ENCODE measurements around the gene INPP5D. TPM values are rescaled to one million over a fixed set of nuclear protein-coding genes. Genes with fewer than 3 reads are reported as not detected.

INPP5D gene
- total RNA-seq, 1 donor from 2014 or later = 8.9 TPM

DNA sequence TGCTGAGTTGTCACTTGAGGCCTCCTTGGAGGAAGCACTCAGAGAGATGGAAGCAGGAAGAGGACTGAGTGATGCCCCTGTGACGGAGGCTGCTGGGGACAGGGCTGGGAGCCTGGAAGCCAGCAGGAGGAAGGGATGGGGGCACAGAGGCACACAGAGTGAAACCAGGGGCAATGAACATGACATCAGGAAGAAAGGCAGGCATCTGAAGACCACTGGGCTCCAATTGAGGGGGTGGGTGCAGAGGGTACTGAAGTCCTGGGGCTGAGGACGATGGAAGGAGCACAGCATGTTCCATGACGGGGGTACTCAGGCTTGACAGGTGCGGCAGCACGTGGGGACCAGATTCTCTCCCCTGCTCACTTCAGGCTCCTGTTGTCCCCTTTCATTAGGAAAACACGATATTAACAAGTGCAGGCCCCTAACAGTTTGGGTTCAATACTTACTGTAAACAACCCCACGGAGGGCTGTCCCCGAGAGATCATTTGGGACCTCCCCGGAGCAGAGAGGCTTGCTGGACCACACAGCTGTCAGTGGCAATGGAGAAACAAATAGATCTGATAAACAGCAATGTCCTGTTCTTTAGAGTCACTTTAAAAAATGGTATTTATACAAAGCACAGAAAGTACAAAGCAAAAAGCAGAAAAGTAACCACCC lies 8.7 kb downstream of the INPP5D start:
- Mint-ChIP-seq H3K4me3 (no peak overlapping the region), H3K27me3 (ENCODE audit: low read depth) (peaks cover 14% of the 10 kb centered on the region), H3K36me3 (no peaks in the 10 kb centered on the region), H3K9me3 (peaks cover 13% of the 10 kb centered on the region), H3K27ac (no peak overlapping the region), H3K4me1 (no peaks in the 10 kb centered on the region)
- TF ChIP-seq CTCF (IDR thresholded peaks at IDR 0.05; ENCODE audit: unreplicated experiment) = no peak
- DNase-seq (ENCODE audit: low spot score in 2 of 2, unreplicated experiment in 2 of 2) = no peak

DNA sequence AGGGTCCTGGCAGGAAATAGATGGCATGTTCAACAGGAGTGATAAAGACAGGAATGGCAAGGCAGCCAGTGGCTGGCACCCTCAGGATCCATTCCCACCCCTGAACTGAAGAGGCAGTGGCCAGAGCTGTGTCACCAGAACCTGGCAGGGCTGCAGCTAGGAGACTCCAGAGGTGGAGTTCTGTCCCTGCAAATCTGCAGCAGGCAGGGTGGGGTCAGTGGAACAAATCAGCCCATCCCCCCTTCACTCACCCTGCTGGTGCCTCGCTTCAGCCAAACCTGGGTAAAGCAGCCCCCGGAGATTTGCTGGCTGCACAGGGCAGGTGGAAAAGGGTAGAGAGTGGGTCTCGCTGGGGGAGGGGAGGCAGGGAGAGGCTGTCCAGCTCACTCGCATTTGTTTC lies 12.7 kb downstream of the INPP5D start:
- TF ChIP-seq CTCF (IDR thresholded peaks at IDR 0.05; ENCODE audit: unreplicated experiment) = no peak
- H3K27me3 Mint-ChIP-seq (ENCODE audit: low read depth) = peaks cover 14% of the 10 kb centered on the region
- H3K9me3 Mint-ChIP-seq = peaks cover 9% of the 10 kb centered on the region
- H3K27ac Mint-ChIP-seq = no peak overlapping the region
- H3K4me3 Mint-ChIP-seq = no peak overlapping the region
- H3K36me3 Mint-ChIP-seq = no peaks in the 10 kb centered on the region
- DNase-seq (ENCODE audit: low spot score in 2 of 2, unreplicated experiment in 2 of 2) = no peak
- H3K4me1 Mint-ChIP-seq = no peaks in the 10 kb centered on the region

GRCh38 chr2:233074106-233074505 lies 14.0 kb downstream of the INPP5D start:
- Mint-ChIP-seq H3K4me3 (no peak overlapping the region), H3K27ac (no peak overlapping the region), H3K36me3 (no peaks in the 10 kb centered on the region), H3K27me3 (ENCODE audit: low read depth) (peaks cover 8% of the 10 kb centered on the region), H3K4me1 (no peaks in the 10 kb centered on the region), H3K9me3 (peaks cover 9% of the 10 kb centered on the region)
- DNase-seq (ENCODE audit: low spot score in 2 of 2, unreplicated experiment in 2 of 2) = no peak
- no peak for TF ChIP-seq CTCF (IDR thresholded peaks at IDR 0.05; ENCODE audit: unreplicated experiment)

- Mint-ChIP-seq H3K27me3 (ENCODE audit: low read depth) (peaks cover 4% of the 10 kb centered on the region), H3K9me3 (peaks cover 9% of the 10 kb centered on the region), H3K27ac (no peak overlapping the region), H3K36me3 (no peaks in the 10 kb centered on the region), H3K4me3 (no peak overlapping the region), H3K4me1 (no peaks in the 10 kb centered on the region)
- DNase-seq (ENCODE audit: low spot score in 2 of 2, unreplicated experiment in 2 of 2) = no peak
- TF ChIP-seq CTCF (IDR thresholded peaks at IDR 0.05; ENCODE audit: unreplicated experiment) = no peak
Observed at GRCh38 chr2:233075141-233075965, 15.2 kb downstream of the INPP5D start.

- Mint-ChIP-seq H3K27me3 (ENCODE audit: low read depth) (peaks cover 4% of the 10 kb centered on the region), H3K4me1 (no peaks in the 10 kb centered on the region), H3K36me3 (no peaks in the 10 kb centered on the region), H3K4me3 (no peak overlapping the region), H3K9me3 (peaks cover 9% of the 10 kb centered on the region), H3K27ac (no peak overlapping the region)
- DNase-seq (ENCODE audit: low spot score in 2 of 2, unreplicated experiment in 2 of 2) = no peak
- no peak for TF ChIP-seq CTCF (IDR thresholded peaks at IDR 0.05; ENCODE audit: unreplicated experiment)
Observed at GRCh38 chr2:233075966-233076339, 15.8 kb downstream of the INPP5D start.
